Measurements from ENCODE around the gene MXRA7. TPM values are rescaled to one million over a fixed set of nuclear protein-coding genes. Genes with fewer than 3 reads are reported as not detected.

Gene MXRA7
- total and polyA plus RNA-seq, 2 of the 4 experiments (the other 2 are of a cell fraction): 168 to 231 TPM

- no peak overlapping the region for H2AK9ac ChIP-seq (replicated peaks; ENCODE audit: low read depth, low read length, poor library complexity)
- H3K4me3 ChIP-seq (ENCODE audit: insufficient read depth, low read depth, low read length): peak overlapping the region; percentile 63
- H3K23ac ChIP-seq (ENCODE audit: low read depth, low read length): peak overlapping the region; percentile 97; the same call in 1 of the 2 replicates
- H3K9me1 ChIP-seq (ENCODE audit: insufficient read depth, low read length): no peaks in the 10 kb centered on the region
- peaks cover 27% of the 10 kb centered on the region for H4K20me1 ChIP-seq (ENCODE audit: insufficient read depth, low read length)
- in situ Hi-C loops (cut with MboI; ENCODE audit: low sequenced_read_pairs): no loop called here
- POLR2A ChIA-PET (ENCODE audit: unreplicated experiment): interaction anchor here (0.5 kb wide), 1 partner anchor 1696 kb away, joined by 3 read pairs; no protein-coding TSS in a partner anchor
- ATAC-seq (ENCODE audit: low read depth) (no peak), DNase-seq (no peak)
- H3K27me3 ChIP-seq (ENCODE audit: control insufficient read depth, insufficient read depth, low read length): no peaks in the 10 kb centered on the region
- peak overlapping the region; percentile 81; the same call in 1 of the 3 replicates for H2BK15ac ChIP-seq (ENCODE audit: low read depth, low read length)
- H3K9ac ChIP-seq (ENCODE audit: low read depth, low read length): peak overlapping the region; percentile 79
- no peak overlapping the region for H2BK120ac ChIP-seq (ENCODE audit: low read depth, low read length)
- H4K5ac ChIP-seq (ENCODE audit: low read depth, low read length): peak overlapping the region; percentile 15; the same call in 1 of the 2 replicates
- H3K56ac ChIP-seq (ENCODE audit: extremely low read depth, insufficient read depth, low read length): peak overlapping the region; percentile 90
- H3K27ac ChIP-seq (ENCODE audit: insufficient read depth, low read length): peak overlapping the region; percentile 73
- intact Hi-C loops (cut with micrococcal nuclease): loop anchor here (5.0 kb wide), 1 partner anchor 319 kb away; no protein-coding TSS in a partner anchor
- H2BK5ac ChIP-seq (ENCODE audit: low read depth, low read length, poor library complexity, severe bottlenecking): peak overlapping the region; percentile 76
- TF ChIP-seq CTCF (conservative IDR thresholded peaks at IDR 0.05; ENCODE audit: low read depth, low read length) (no peak), MAZ (IDR thresholded peaks at IDR 0.05; ENCODE audit: borderline replicate concordance, low read depth, low read length) (no peak), BHLHE40 (IDR thresholded peaks at IDR 0.05; ENCODE audit: low read depth, low read length) (no peak), ELK1 (IDR thresholded peaks at IDR 0.05; ENCODE audit: borderline replicate concordance, low read depth, low read length) (no peak), MXI1 (IDR thresholded peaks at IDR 0.05; ENCODE audit: borderline replicate concordance, low read depth, low read length) (no peak), CEBPB (IDR thresholded peaks at IDR 0.05; ENCODE audit: low read depth, low read length) (no peak), RCOR1 (IDR thresholded peaks at IDR 0.05; ENCODE audit: insufficient replicate concordance, low read length) (no peak), SMC3 (IDR thresholded peaks at IDR 0.05; ENCODE audit: low read depth, low read length) (no peak), FOS (IDR thresholded peaks at IDR 0.05; ENCODE audit: low read depth, low read length) (no peak), CHD1 (IDR thresholded peaks at IDR 0.05; ENCODE audit: low read depth, low read length) (no peak), RFX5 (IDR thresholded peaks at IDR 0.05; ENCODE audit: low read depth, low read length) (no peak), MAFK (IDR thresholded peaks at IDR 0.05; ENCODE audit: low read depth, low read length) (no peak), POLR2A (IDR thresholded peaks at IDR 0.05; ENCODE audit: low read depth, low read length) (no peak)
- CTCF ChIA-PET: no interaction called here
- no peaks in the 10 kb centered on the region for H3K9me3 ChIP-seq (ENCODE audit: control insufficient read depth, insufficient read depth, low read length)
- 0 out of 2 replicates have a peak overlapping the region, but pooled peaks have one; percentile 52 for H2BK20ac ChIP-seq (ENCODE audit: low read depth, low read length)
- WGBS, 2 experiments (ENCODE audit: extremely low coverage in 2 of 2, insufficient read length in 1 of 2): no CpG with 5 or more reads among the region's 7 CpGs
- no peak overlapping the region for H2AFZ ChIP-seq (replicated peaks; ENCODE audit: low read length, poor library complexity)
- peak overlapping the region; percentile 57 for H3K4me2 ChIP-seq (ENCODE audit: low read depth, low read length)
- peak overlapping the region; percentile 53 for H3K18ac ChIP-seq (ENCODE audit: low read depth, low read length)
- peaks cover 18% of the 10 kb centered on the region for H3K36me3 ChIP-seq (ENCODE audit: control insufficient read depth, insufficient read depth, low read length)
- dilution Hi-C loops (cut with HindIII; ENCODE audit: low sequenced_read_pairs, unreplicated experiment): no loop called here
- peak overlapping the region; percentile 93 for H3K4ac ChIP-seq (ENCODE audit: low read depth, low read length)
- no TSS peak for BruUV-seq (replicated peaks)
- peak overlapping the region; percentile 86; the same call in 1 of the 2 replicates for H4K91ac ChIP-seq (ENCODE audit: insufficient read depth, low read depth, low read length)
- H3K14ac ChIP-seq (replicated peaks; ENCODE audit: low read depth, low read length): peak overlapping the region; percentile 95
- H3K79me1 ChIP-seq (ENCODE audit: low read depth in 1 of 2, low read length in 2 of 2): peaks cover 14 to 21% of the 10 kb centered on the region in 2 experiments
- no peak overlapping the region for H2AK5ac ChIP-seq (ENCODE audit: low read depth, low read length)
- H3K4me1 ChIP-seq (ENCODE audit: control insufficient read depth, insufficient read depth, low read length): no peaks in the 10 kb centered on the region; the same call in 1 of the 2 replicates
- peak overlapping the region in 1 of 2 experiments; percentile 88; a peak in 2 of 4 replicates for H4K8ac ChIP-seq (ENCODE audit: low read depth in 2 of 2, low read length in 2 of 2)
Observed at GRCh38 chr17:76738468-76738850, 27.7 kb upstream of the MXRA7 start.

All from IMR-90 (cell line).